ENCODE results near the gene TSPAN5. TPM values are rescaled to one million over a fixed set of nuclear protein-coding genes. Genes with fewer than 3 reads are reported as not detected.
A peak's percentile ranks its signal among the peaks of the same experiment; 100 is the strongest.

The TSPAN5 gene
- total and polyA plus RNA-seq, 3 experiments from 2014 or later = 15.9 to 29.7 (median 16.7) TPM

- Histone ChIP-seq H3K9me3 (ENCODE audit: low read length) (no peaks in the 10 kb centered on the region), H3K4me1 (ENCODE audit: insufficient read depth, low read length) (peaks cover 7% of the 10 kb centered on the region), H3K4me3 (ENCODE audit: low read length) (no peak overlapping the region), H3K27me3 (ENCODE audit: insufficient read depth, low read length, poor library complexity, severe bottlenecking) (no peaks in the 10 kb centered on the region), H3K36me3 (ENCODE audit: insufficient read depth, low read length) (no peaks in the 10 kb centered on the region), H3K27ac (ENCODE audit: low read depth, low read length) (no peak overlapping the region)
- Mint-ChIP-seq H3K4me3 (no peak overlapping the region), H3K27ac (no peak overlapping the region), H3K27me3 (no peaks in the 10 kb centered on the region), H3K9me3 (no peaks in the 10 kb centered on the region), H3K4me1 (peaks cover 15 to 25% (median 19%) of the 10 kb centered on the region in 3 donors), H3K36me3 (peaks cover 8 to 20% (median 12%) of the 10 kb centered on the region in 3 donors)
- CTCF ChIA-PET = no interaction called here
- POLR2A ChIA-PET = no interaction called here
- no peak for DNase-seq
Measured at GRCh38 chr4:98508248-98508647, 150.2 kb downstream of the TSPAN5 start.

DNA sequence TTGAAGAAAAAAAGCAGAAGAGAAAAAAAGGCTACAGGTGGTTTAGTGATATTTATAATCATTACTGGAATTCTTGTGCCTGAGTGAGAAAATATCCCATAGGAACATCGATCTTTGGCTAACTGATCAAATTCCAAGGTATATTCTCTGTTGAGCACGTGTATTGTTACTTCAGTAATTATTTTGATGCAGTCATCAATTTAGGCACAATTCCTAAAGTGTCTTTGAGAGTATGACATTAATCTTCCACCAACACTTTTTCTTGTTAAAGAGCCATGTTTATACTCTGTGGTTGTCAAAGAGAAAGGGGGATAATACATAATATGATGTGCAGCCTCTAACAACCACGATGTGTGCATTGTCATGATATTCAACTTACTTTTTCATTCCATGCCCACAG is 151.1 kb downstream of the TSPAN5 start:
- peaks cover 9 to 18% (median 14%) of the 10 kb centered on the region in 3 donors for H3K4me1 Mint-ChIP-seq
- H3K27ac Mint-ChIP-seq = peak overlapping the region in 1 of 8 donors; percentile 37
- POLR2A ChIA-PET = no interaction called here
- DNase-seq = no peak
- CTCF ChIA-PET = no interaction called here
- H3K4me1 ChIP-seq (ENCODE audit: insufficient read depth, low read length) = peaks cover 7% of the 10 kb centered on the region
- H3K27me3 ChIP-seq (ENCODE audit: insufficient read depth, low read length, poor library complexity, severe bottlenecking) = no peaks in the 10 kb centered on the region
- H3K36me3 ChIP-seq (ENCODE audit: insufficient read depth, low read length) = no peaks in the 10 kb centered on the region
- H3K9me3 Mint-ChIP-seq = no peaks in the 10 kb centered on the region
- H3K4me3 Mint-ChIP-seq = no peak overlapping the region
- peaks cover 11 to 26% (median 13%) of the 10 kb centered on the region in 3 donors for H3K36me3 Mint-ChIP-seq
- no peak overlapping the region for H3K27ac ChIP-seq (ENCODE audit: low read depth, low read length)
- H3K9me3 ChIP-seq (ENCODE audit: low read length) = no peaks in the 10 kb centered on the region
- H3K27me3 Mint-ChIP-seq = no peaks in the 10 kb centered on the region
- no peak overlapping the region for H3K4me3 ChIP-seq (ENCODE audit: low read length)

DNA sequence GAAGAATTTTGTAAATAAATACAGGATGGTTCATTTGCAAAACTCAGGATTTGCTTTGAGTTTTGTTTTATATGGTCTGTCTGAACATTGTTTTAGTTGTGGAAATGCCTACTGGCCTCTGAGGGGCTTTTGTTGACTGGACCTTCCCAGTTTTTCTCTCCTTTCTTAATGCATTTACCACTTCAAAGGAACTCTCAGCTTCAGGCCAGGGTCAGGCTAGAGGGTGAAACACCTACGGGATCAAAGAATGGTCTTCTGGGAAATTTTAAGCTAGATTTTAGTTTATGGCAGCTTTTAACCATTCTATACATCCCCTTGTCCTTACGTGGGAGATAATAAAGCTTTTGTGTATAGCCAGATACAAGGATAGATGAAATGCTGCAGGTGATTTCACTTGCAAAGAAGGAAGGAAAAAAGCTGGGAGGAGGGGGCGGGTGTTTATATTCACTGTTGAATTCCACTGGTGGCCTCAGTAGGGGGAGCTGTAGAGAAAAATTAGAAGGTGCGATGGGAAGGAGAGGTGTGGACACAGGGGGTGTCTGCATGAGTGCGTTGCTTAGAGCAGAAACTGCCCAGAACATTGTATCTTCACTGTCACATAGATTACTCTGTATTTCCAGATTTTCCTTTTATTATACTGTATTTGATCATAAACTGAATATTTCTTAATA is 151.8 kb downstream of the TSPAN5 start:
- no peak overlapping the region for H3K27ac ChIP-seq (ENCODE audit: low read depth, low read length)
- POLR2A ChIA-PET = no interaction called here
- DNase-seq = no peak
- Mint-ChIP-seq H3K27ac (peak overlapping the region in 1 of 8 donors; percentile 37), H3K36me3 (peaks cover 17 to 32% (median 20%) of the 10 kb centered on the region in 3 donors), H3K27me3 (no peaks in the 10 kb centered on the region), H3K9me3 (no peaks in the 10 kb centered on the region), H3K4me1 (peaks cover 9 to 18% (median 14%) of the 10 kb centered on the region in 3 donors), H3K4me3 (no peak overlapping the region)
- H3K4me3 ChIP-seq (ENCODE audit: low read length) = no peak overlapping the region
- CTCF ChIA-PET = interaction anchor here (0.9 kb wide), 1 partner anchor 173 kb away, joined by 3 read pairs; no protein-coding TSS in a partner anchor
- H3K27me3 ChIP-seq (ENCODE audit: insufficient read depth, low read length, poor library complexity, severe bottlenecking) = no peaks in the 10 kb centered on the region
- no peaks in the 10 kb centered on the region for H3K36me3 ChIP-seq (ENCODE audit: insufficient read depth, low read length)
- H3K9me3 ChIP-seq (ENCODE audit: low read length) = no peaks in the 10 kb centered on the region
- peaks cover 7% of the 10 kb centered on the region for H3K4me1 ChIP-seq (ENCODE audit: insufficient read depth, low read length)

GRCh38 chr4:98505992-98506391 is 152.4 kb downstream of the TSPAN5 start:
- H3K4me3 Mint-ChIP-seq = no peak overlapping the region
- H3K27ac Mint-ChIP-seq = peak overlapping the region in 1 of 8 donors; percentile 49
- Histone ChIP-seq H3K36me3 (ENCODE audit: insufficient read depth, low read length) (no peaks in the 10 kb centered on the region), H3K4me3 (ENCODE audit: low read length) (no peak overlapping the region), H3K27ac (ENCODE audit: low read depth, low read length) (no peak overlapping the region), H3K4me1 (ENCODE audit: insufficient read depth, low read length) (peaks cover 4% of the 10 kb centered on the region), H3K27me3 (ENCODE audit: insufficient read depth, low read length, poor library complexity, severe bottlenecking) (no peaks in the 10 kb centered on the region), H3K9me3 (ENCODE audit: low read length) (no peaks in the 10 kb centered on the region)
- H3K36me3 Mint-ChIP-seq = peaks cover 21 to 35% (median 25%) of the 10 kb centered on the region in 3 donors
- no peaks in the 10 kb centered on the region for H3K9me3 Mint-ChIP-seq
- peaks cover 5 to 13% (median 12%) of the 10 kb centered on the region in 3 donors for H3K4me1 Mint-ChIP-seq
- ChIA-PET CTCF (interaction anchor here (0.9 kb wide), 1 partner anchor 174 kb away, joined by 3 read pairs; no protein-coding TSS in a partner anchor), POLR2A (no interaction called here)
- no peak for DNase-seq
- no peaks in the 10 kb centered on the region for H3K27me3 Mint-ChIP-seq

- Mint-ChIP-seq H3K27ac (no peak overlapping the region), H3K4me1 (peaks cover 0 to 3% (median 2%) of the 10 kb centered on the region in 3 donors), H3K36me3 (peaks cover 21 to 39% (median 25%) of the 10 kb centered on the region in 3 donors), H3K27me3 (no peaks in the 10 kb centered on the region), H3K4me3 (no peak overlapping the region), H3K9me3 (no peaks in the 10 kb centered on the region)
- H3K27me3 ChIP-seq (ENCODE audit: insufficient read depth, low read length, poor library complexity, severe bottlenecking) = no peaks in the 10 kb centered on the region
- H3K9me3 ChIP-seq (ENCODE audit: low read length) = no peaks in the 10 kb centered on the region
- no peak for DNase-seq
- ChIA-PET CTCF (no interaction called here), POLR2A (no interaction called here)
- H3K4me3 ChIP-seq (ENCODE audit: low read length) = no peak overlapping the region
- H3K36me3 ChIP-seq (ENCODE audit: insufficient read depth, low read length) = no peaks in the 10 kb centered on the region
- H3K4me1 ChIP-seq (ENCODE audit: insufficient read depth, low read length) = no peaks in the 10 kb centered on the region
- no peak overlapping the region for H3K27ac ChIP-seq (ENCODE audit: low read depth, low read length)
Measured at GRCh38 chr4:98504091-98504490, 154.3 kb downstream of the TSPAN5 start.

- POLR2A ChIA-PET = no interaction called here
- H3K9me3 ChIP-seq (ENCODE audit: low read length) = no peaks in the 10 kb centered on the region
- Mint-ChIP-seq H3K9me3 (no peaks in the 10 kb centered on the region), H3K27ac (no peak overlapping the region), H3K36me3 (peaks cover 21 to 40% (median 25%) of the 10 kb centered on the region in 3 donors), H3K27me3 (no peaks in the 10 kb centered on the region), H3K4me1 (peaks cover 2 to 6% (median 3%) of the 10 kb centered on the region in 3 donors), H3K4me3 (no peak overlapping the region)
- no peaks in the 10 kb centered on the region for H3K27me3 ChIP-seq (ENCODE audit: insufficient read depth, low read length, poor library complexity, severe bottlenecking)
- CTCF ChIA-PET = no interaction called here
- no peak overlapping the region for H3K27ac ChIP-seq (ENCODE audit: low read depth, low read length)
- DNase-seq = no peak
- no peaks in the 10 kb centered on the region for H3K4me1 ChIP-seq (ENCODE audit: insufficient read depth, low read length)
- no peaks in the 10 kb centered on the region for H3K36me3 ChIP-seq (ENCODE audit: insufficient read depth, low read length)
- H3K4me3 ChIP-seq (ENCODE audit: low read length) = no peak overlapping the region
Measured at GRCh38 chr4:98503676-98504075, 154.7 kb downstream of the TSPAN5 start.

GRCh38 chr4:98502624-98503023 is 155.8 kb downstream of the TSPAN5 start:
- CTCF ChIA-PET = no interaction called here
- POLR2A ChIA-PET = no interaction called here

GRCh38 chr4:98502031-98502430 is 156.4 kb downstream of the TSPAN5 start:
- no peaks in the 10 kb centered on the region for H3K36me3 ChIP-seq (ENCODE audit: insufficient read depth, low read length)
- Mint-ChIP-seq H3K27me3 (no peaks in the 10 kb centered on the region), H3K4me3 (no peak overlapping the region), H3K9me3 (no peaks in the 10 kb centered on the region), H3K36me3 (peaks cover 23 to 43% (median 25%) of the 10 kb centered on the region in 3 donors), H3K27ac (no peak overlapping the region), H3K4me1 (peaks cover 7 to 12% (median 11%) of the 10 kb centered on the region in 3 donors)
- POLR2A ChIA-PET = no interaction called here
- no peak for DNase-seq
- H3K4me3 ChIP-seq (ENCODE audit: low read length) = no peak overlapping the region
- H3K4me1 ChIP-seq (ENCODE audit: insufficient read depth, low read length) = no peaks in the 10 kb centered on the region
- no peaks in the 10 kb centered on the region for H3K9me3 ChIP-seq (ENCODE audit: low read length)
- H3K27me3 ChIP-seq (ENCODE audit: insufficient read depth, low read length, poor library complexity, severe bottlenecking) = no peaks in the 10 kb centered on the region
- no peak overlapping the region for H3K27ac ChIP-seq (ENCODE audit: low read depth, low read length)
- CTCF ChIA-PET = no interaction called here

More at GRCh38 chr4:98502624-98503023, 155.8 kb downstream of the TSPAN5 start:
- Histone ChIP-seq H3K27me3 (ENCODE audit: insufficient read depth, low read length, poor library complexity, severe bottlenecking) (no peaks in the 10 kb centered on the region), H3K4me3 (ENCODE audit: low read length) (no peak overlapping the region), H3K9me3 (ENCODE audit: low read length) (no peaks in the 10 kb centered on the region), H3K36me3 (ENCODE audit: insufficient read depth, low read length) (no peaks in the 10 kb centered on the region), H3K27ac (ENCODE audit: low read depth, low read length) (no peak overlapping the region), H3K4me1 (ENCODE audit: insufficient read depth, low read length) (no peaks in the 10 kb centered on the region)
- DNase-seq = no peak
- peaks cover 21 to 43% (median 25%) of the 10 kb centered on the region in 3 donors for H3K36me3 Mint-ChIP-seq
- peaks cover 7 to 9% (median 8%) of the 10 kb centered on the region in 3 donors for H3K4me1 Mint-ChIP-seq
- H3K4me3 Mint-ChIP-seq = no peak overlapping the region
- H3K27me3 Mint-ChIP-seq = no peaks in the 10 kb centered on the region
- H3K9me3 Mint-ChIP-seq = no peaks in the 10 kb centered on the region
- no peak overlapping the region for H3K27ac Mint-ChIP-seq

Measured in CD8-positive, alpha-beta memory T cell (primary cell).